NCI-H2196 (cell line): ENCODE data around the gene MTHFD2.
"Not testable (repeated sequence)": the region's sequence is repeated elsewhere in the genome, so short reads cannot be mapped to it uniquely, and the experiment has no call there.

ENCODE experiments used
- DNase-seq: peaks from one replicate; lab custom pipeline; 2025; ENCODE audit not compliant: unreplicated experiment; lab: John Stamatoyannopoulos, UW

Gene MTHFD2

GRCh38 chr2:74194799-74195198 is 3.6 kb upstream of the MTHFD2 start:
- DNase-seq, result no peak

- no peak for DNase-seq
Measured at GRCh38 chr2:74197049-74197448, 1.4 kb upstream of the MTHFD2 start.

GRCh38 chr2:74198023-74198460 is 373 bp upstream of the MTHFD2 start:
- no peak for DNase-seq

GRCh38 chr2:74199275-74199701 is 873 bp downstream of the MTHFD2 start:
- DNase-seq, result no peak

GRCh38 chr2:74199871-74200305 is 1.5 kb downstream of the MTHFD2 start:
- no peak for DNase-seq

- no peak for DNase-seq
Measured at GRCh38 chr2:74201196-74201595, 2.8 kb downstream of the MTHFD2 start.

- no peak for DNase-seq
Measured at GRCh38 chr2:74201596-74201995, 3.2 kb downstream of the MTHFD2 start.

- DNase-seq, result no peak
Measured at GRCh38 chr2:74204436-74204835, 6.0 kb downstream of the MTHFD2 start.

- no peak for DNase-seq
Measured at GRCh38 chr2:74205113-74205512, 6.7 kb downstream of the MTHFD2 start.

- no peak for DNase-seq
Measured at GRCh38 chr2:74205596-74205995, 7.2 kb downstream of the MTHFD2 start.

- DNase-seq, result no peak
Measured at GRCh38 chr2:74206180-74206688, 7.8 kb downstream of the MTHFD2 start.

- no peak for DNase-seq
Measured at GRCh38 chr2:74212702-74213410, 14.4 kb downstream of the MTHFD2 start.

- not testable (repeated sequence) for DNase-seq
Measured at GRCh38 chr2:74215771-74216170, 17.4 kb downstream of the MTHFD2 start.

- no peak for DNase-seq
Measured at GRCh38 chr2:74216642-74217041, 18.2 kb downstream of the MTHFD2 start.

- DNase-seq, result no peak
Measured at GRCh38 chr2:74219846-74220486, 21.6 kb downstream of the MTHFD2 start.

GRCh38 chr2:74221091-74221490 is 22.7 kb downstream of the MTHFD2 start:
- no peak for DNase-seq

GRCh38 chr2:74221604-74222299 is 23.3 kb downstream of the MTHFD2 start:
- no peak for DNase-seq

- DNase-seq, result no peak
Measured at GRCh38 chr2:74222300-74222650, 23.9 kb downstream of the MTHFD2 start.

- no peak for DNase-seq
Measured at GRCh38 chr2:74223941-74224770, 25.7 kb downstream of the MTHFD2 start.

- DNase-seq, result no peak
Measured at GRCh38 chr2:74225698-74226459, 27.5 kb downstream of the MTHFD2 start.
